ENCODE data around the gene TPRX2. TPM values are rescaled to one million over a fixed set of nuclear protein-coding genes. Genes with fewer than 3 reads are reported as not detected.

Gene TPRX2, protein sequence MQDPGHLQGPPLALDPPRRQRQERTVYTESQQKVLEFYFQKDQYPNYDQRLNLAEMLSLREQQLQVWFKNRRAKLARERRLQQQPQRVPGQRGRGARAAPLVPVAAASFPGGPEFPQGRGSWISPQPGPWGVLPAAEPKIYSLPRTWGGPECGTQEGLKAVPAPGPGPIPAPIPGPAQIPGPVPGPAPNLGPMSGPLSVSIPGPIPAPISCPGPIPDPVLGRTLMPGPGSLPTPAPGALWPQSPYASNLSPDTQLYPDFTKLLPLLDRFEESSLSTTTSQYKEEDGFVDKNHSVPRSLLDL
- not detected in 2 replicates for total RNA-seq

DNA sequence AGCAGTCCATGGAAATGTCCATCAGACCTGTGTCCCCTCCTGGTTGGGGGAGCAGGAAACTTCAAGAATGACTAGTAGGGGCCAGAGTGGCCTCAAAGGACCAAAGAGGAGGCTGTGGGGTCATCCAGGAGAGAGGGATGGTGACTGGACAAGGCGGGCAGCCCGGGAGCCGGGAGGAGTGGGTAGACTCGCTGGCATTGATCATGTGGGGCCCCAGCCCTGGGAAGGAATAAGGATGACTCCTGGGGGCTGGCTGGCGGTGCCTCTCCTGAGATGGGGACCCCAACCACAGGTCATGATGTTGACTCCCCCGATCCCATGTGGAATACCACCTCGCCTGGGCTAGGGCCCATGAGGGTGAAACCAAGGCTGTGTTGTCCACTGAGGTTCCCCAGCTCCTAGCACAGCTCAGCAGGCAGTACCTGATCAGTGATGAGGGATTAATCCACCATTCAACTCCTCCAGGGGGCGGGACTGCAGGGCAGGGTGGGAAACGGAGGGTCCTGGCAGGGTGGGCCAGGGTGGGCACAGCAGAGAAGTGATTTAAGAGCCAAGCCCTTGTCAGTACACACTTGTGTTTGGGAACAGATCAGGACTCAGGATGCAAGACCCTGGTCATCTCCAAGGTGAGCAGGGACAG is at the start of gene TPRX2:
TPRX2 (plus strand) TSS at position 590 of the 640 bp plus-strand sequence; CDS start at position 602, 12 bp downstream.

DNA sequence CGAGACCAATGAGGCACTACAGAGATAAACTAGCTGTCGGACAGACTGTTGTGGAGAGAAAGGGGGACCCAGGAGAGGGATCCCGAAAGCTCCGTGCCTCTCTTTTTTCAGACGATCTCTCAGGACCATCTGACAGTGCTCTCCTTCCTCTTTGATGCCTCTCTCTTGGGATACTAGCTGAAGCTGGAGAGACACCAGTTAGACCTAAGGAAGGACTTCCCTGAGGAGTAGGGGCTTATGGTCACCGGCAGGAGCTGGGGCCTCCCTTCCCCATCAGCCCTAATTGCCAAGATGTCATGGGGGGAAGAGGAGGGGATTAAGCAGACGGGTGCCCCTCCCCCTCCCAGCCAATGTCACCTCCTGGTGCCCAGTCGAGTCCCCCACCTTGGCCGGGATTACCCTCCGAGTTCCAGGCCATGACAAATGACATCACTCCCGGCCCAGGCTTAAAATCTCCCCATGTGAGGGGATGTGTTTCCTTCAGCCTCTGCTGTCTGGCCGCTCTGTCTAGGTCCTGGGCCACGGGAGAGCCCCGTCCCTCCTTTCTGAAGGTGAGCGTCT is 37.5 kb upstream of the TPRX2 start, which contains the start of gene CRX:
CRX (plus strand) TSS at position 478 of the 561 bp plus-strand sequence. CDS start 12,507 bp downstream, outside the sequence.

DNA sequence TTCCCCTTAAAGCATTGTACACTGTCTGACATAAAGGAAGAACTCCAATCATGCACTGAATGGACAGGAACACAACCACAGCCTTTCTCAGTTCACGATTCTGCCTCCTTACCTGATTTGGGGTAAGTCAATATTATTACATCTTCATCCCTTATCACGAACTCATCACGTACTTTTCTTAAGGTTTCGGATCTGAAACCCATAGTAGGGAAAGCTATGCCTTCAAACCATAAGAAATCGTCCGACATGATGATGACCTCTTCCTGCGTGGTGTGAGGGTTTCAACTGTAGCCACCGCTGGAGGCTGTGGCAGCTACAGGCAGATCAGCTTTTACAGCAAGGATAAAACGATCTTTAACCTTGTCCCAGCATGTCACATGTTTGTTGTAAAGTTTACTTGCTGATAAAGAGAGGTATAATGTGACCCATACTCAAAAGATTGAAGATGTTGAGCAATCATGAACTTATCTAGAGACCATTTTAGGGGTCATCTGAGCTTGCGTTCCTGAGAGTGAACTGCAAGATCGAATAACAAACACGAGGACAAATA is 27.1 kb downstream of the TPRX2 start, which contains the start of gene SULT2A1:
SULT2A1 (minus strand) TSS at position 306 of the 550 bp plus-strand sequence; CDS start at position 248, 58 bp downstream.

Other genes with a start within 250 kb of the TPRX2 start
- gene EHD2, start 145.8 kb upstream of the TPRX2 start, total RNA-seq = 113 and 126 TPM in 2 replicates
- 92.9 and 107 TPM in 2 replicates for gene NOP53, start 113.7 kb upstream of the TPRX2 start, total RNA-seq
- 237 and 433 TPM in 2 replicates for gene SELENOW, start 80.5 kb upstream of the TPRX2 start, total RNA-seq
- gene TPRX1, start 54.7 kb upstream of the TPRX2 start, total RNA-seq = not detected in 2 replicates
- not detected in 2 replicates for gene CRX, start 37.3 kb upstream of the TPRX2 start, total RNA-seq
- gene SULT2A1, start 27.1 kb downstream of the TPRX2 start, total RNA-seq = not detected in 2 replicates
- gene BSPH1, start 132.9 kb downstream of the TPRX2 start, total RNA-seq = not detected in 2 replicates
- gene ELSPBP1, start 135.4 kb downstream of the TPRX2 start, total RNA-seq = not detected in 2 replicates
- gene CABP5, start 184.8 kb downstream of the TPRX2 start, total RNA-seq = not detected in 2 replicates

Data from placental epithelial cell (primary cell).